Adrenal gland (tissue), 12 donors: ENCODE measurements around the gene PRKN. TPM values are rescaled to one million over a fixed set of nuclear protein-coding genes. Genes with fewer than 3 reads are reported as not detected.

Experiments
- DNase-seq, 7 donors: peaks; one replicate each; pipeline ENCODE4 v3.0.0-alpha.2; 2019 to 2020
- H3K27ac ChIP-seq, 5 donors: fragments of 200-600 bp; sonication (generic) in 4 of 5; 1 replicate in 3 of 5; 2 replicates in 2 of 5; pipeline versions ENCODE4 v1.5.1 to v1.8.0; 2016 to 2020; ENCODE audit warnings: mild to moderate bottlenecking in 1 of 5
- H3K27me3 ChIP-seq: fragments of 200-600 bp; 2 replicates; pipeline ENCODE4 v1.8.0; 2021
- H3K36me3 ChIP-seq, 2 donors: fragments of 200-600 bp; replicated peaks in 1 of 2; 1 replicate in 1 of 2; 2 replicates in 1 of 2; pipeline versions ENCODE4 v1.5.1 to v1.8.0; 2018 to 2022
- H3K4me1 ChIP-seq, 2 donors: fragments of 200-600 bp; replicated peaks in 1 of 2; 1 replicate in 1 of 2; 2 replicates in 1 of 2; pipeline versions ENCODE4 v1.5.1 to v1.8.0; 2018 to 2021
- H3K4me3 ChIP-seq, 4 donors: fragments of 200-600 bp; sonication (generic) in 3 of 4; one replicate each; pipeline ENCODE4 v1.5.1; 2016 to 2018
- H3K9me3 ChIP-seq, 3 donors: fragments of 200-600 bp; sonication (generic) in 1 of 3; replicated peaks in 1 of 3; 1 replicate in 2 of 3; 2 replicates in 1 of 3; pipeline versions ENCODE4 v1.5.1 to v1.8.0; 2016 to 2021
- POLR2A ChIP-seq, 2 donors: fragments of 450-650 bp; IDR thresholded peaks; one replicate each; pipeline ENCODE4 v1.6.1; 2017; ENCODE audit warnings: antibody characterized with exemption in 2 of 2, mild to moderate bottlenecking in 2 of 2, moderate library complexity in 1 of 2
- WGBS, 4 donors: extraction: QIAGEN DNeasy Blood & Tissue Kit in 2 of 4; methylation state at CpG; one replicate each; pipeline versions ENCODE4 v1.1.5 to v1.1.7; 2013 to 2017; 5-methylcytosine and 5-hydroxymethylcytosine counted together
- intact Hi-C, 2 donors: fragments of 100-400 bp; cut with DNase I; formaldehyde crosslinking; loops; one replicate each; pipeline versions ENCODE4 v1.14.1 to v1.15.0; 2022 to 2023
- polyA plus RNA-seq, 3 donors: library from polyadenylated mRNA; stranded (reverse); fragments of 200-250 nt in 2 of 3; fragments of 350-450 nt in 1 of 3; fragmentation: Illumina TruSeq in 1 of 3; extraction: RNeasy Lipid Tissue Mini Kit (QIAGEN cat#74804) in 1 of 3; gene quantifications; one replicate each; pipeline ENCODE4 v1.2.3, GENCODE V29; 2013 to 2014
- total RNA-seq, 9 donors: library from RNA; depleted of rRNA in 4 of 9; stranded (reverse); fragments of >200 nt in 4 of 9; fragments of 120-200 nt in 1 of 9; fragmentation: NEBNext Ultra II Directional in 1 of 9; extraction: Animal tissue kit (Norgen Biotek cat#: 25700) in 1 of 9; gene quantifications; one replicate each; pipeline versions ENCODE4 v1.1.0 to v1.2.4, GENCODE V29; 2013 to 2023
- TF ChIP-seq, protein P1 (sequence below), 6 experiments: fragments of 450-650 bp in 4 of 6; fragments of 200-600 bp in 2 of 6; sonication (generic) in 1 of 6; IDR thresholded peaks; 1 replicate in 5 of 6; 2 replicates in 1 of 6; pipeline versions ENCODE4 v1.5.1 to v1.8.0; 2016 to 2021; ENCODE audit warnings: antibody characterized with exemption in 6 of 6, mild to moderate bottlenecking in 2 of 6, moderate library complexity in 1 of 6
- donor health status: healthy with polysubstance abuse.
- donor health status: Bipolar disorder and iron deficiency.
- donor health status: DM: yes; HTN: yes; CAD: no.
- donor health status: DM: no; HTN: no; CAD: no.
- donor health status: DM: no; HTN: no; CAD: no.
- donor health status: DM: yes; HTN: yes; CAD: no.

PRKN gene
- total and polyA plus RNA-seq, 12 donors, result 1.9 to 159 (median 13.3) TPM

- intact Hi-C loops, result no loop called here
- H3K36me3 ChIP-seq, result no peaks in the 10 kb centered on the region
- no peak overlapping the region for H3K27ac ChIP-seq
- TF ChIP-seq POLR2A (IDR thresholded peaks at IDR 0.05), result no peak
- TF ChIP-seq, protein P1, sequence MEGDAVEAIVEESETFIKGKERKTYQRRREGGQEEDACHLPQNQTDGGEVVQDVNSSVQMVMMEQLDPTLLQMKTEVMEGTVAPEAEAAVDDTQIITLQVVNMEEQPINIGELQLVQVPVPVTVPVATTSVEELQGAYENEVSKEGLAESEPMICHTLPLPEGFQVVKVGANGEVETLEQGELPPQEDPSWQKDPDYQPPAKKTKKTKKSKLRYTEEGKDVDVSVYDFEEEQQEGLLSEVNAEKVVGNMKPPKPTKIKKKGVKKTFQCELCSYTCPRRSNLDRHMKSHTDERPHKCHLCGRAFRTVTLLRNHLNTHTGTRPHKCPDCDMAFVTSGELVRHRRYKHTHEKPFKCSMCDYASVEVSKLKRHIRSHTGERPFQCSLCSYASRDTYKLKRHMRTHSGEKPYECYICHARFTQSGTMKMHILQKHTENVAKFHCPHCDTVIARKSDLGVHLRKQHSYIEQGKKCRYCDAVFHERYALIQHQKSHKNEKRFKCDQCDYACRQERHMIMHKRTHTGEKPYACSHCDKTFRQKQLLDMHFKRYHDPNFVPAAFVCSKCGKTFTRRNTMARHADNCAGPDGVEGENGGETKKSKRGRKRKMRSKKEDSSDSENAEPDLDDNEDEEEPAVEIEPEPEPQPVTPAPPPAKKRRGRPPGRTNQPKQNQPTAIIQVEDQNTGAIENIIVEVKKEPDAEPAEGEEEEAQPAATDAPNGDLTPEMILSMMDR (IDR thresholded peaks at IDR 0.05), result no peak
- 64 to 77% (median 72%) methylated on average over 4 of the region's 4 CpGs for WGBS, 4 donors
- H3K27me3 ChIP-seq, result no peaks in the 10 kb centered on the region
- H3K9me3 ChIP-seq, result no peaks in the 10 kb centered on the region
- no peak for DNase-seq
- no peak overlapping the region for H3K4me3 ChIP-seq
- H3K4me1 ChIP-seq, result no peaks in the 10 kb centered on the region
Observed at GRCh38 chr6:161542346-161542980, 1185.1 kb downstream of the PRKN start.

GRCh38 chr6:161540532-161540931 lies 1187.0 kb downstream of the PRKN start:
- no peak overlapping the region for H3K4me3 ChIP-seq
- DNase-seq, result no peak
- H3K4me1 ChIP-seq, result no peaks in the 10 kb centered on the region
- no peaks in the 10 kb centered on the region for H3K27me3 ChIP-seq
- H3K27ac ChIP-seq, result no peak overlapping the region
- intact Hi-C loops, result no loop called here
- H3K36me3 ChIP-seq, result no peaks in the 10 kb centered on the region
- TF ChIP-seq, protein P1 (IDR thresholded peaks at IDR 0.05), result no peak
- TF ChIP-seq POLR2A (IDR thresholded peaks at IDR 0.05), result no peak
- 86 to 93% (median 87%) methylated on average over 1 of the region's 1 CpG for WGBS, 4 donors
- no peaks in the 10 kb centered on the region for H3K9me3 ChIP-seq

DNA sequence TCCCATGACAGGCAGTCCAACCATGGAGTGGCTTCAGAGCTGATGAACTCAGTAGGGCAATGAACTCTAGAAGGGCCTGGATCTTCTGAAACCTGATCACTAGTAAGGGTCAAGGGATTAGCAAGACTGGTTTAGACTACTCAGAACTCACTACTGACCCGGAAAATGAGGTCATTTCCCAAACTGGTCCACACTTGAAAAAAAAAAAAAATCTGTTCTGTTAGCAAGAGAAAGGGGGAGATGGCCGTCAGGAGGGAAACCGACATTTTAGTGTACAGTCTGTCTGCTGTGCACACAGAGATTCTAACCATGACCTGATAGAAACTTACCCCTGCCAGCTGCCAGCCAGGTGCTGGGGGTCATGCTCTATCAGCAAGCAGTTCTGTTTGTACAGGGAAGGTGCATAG lies 1191.3 kb downstream of the PRKN start:
- H3K4me1 ChIP-seq, result no peaks in the 10 kb centered on the region

GRCh38 chr6:161534264-161534873 lies 1193.2 kb downstream of the PRKN start:
- 88 to 95% (median 91%) methylated on average over 10 to 13 of the region's 13 CpGs for WGBS, 4 donors
- Histone ChIP-seq H3K4me1 (no peaks in the 10 kb centered on the region), H3K36me3 (no peaks in the 10 kb centered on the region), H3K9me3 (no peaks in the 10 kb centered on the region), H3K27ac (no peak overlapping the region), H3K4me3 (no peak overlapping the region), H3K27me3 (no peaks in the 10 kb centered on the region)
- DNase-seq, result no peak
- intact Hi-C loops, result no loop called here
- TF ChIP-seq POLR2A (IDR thresholded peaks at IDR 0.05), result no peak

More for the DNA sequence above, 1191.3 kb downstream of the PRKN start:
- intact Hi-C loops, result no loop called here
- 74 to 87% (median 75%) methylated on average over 3 of the region's 3 CpGs for WGBS, 4 donors
- Histone ChIP-seq H3K27ac (no peak overlapping the region), H3K4me3 (no peak overlapping the region), H3K36me3 (no peaks in the 10 kb centered on the region), H3K9me3 (no peaks in the 10 kb centered on the region), H3K27me3 (no peaks in the 10 kb centered on the region)
- no peak for DNase-seq
- no peak for TF ChIP-seq POLR2A (IDR thresholded peaks at IDR 0.05)
- TF ChIP-seq, protein P1 (IDR thresholded peaks at IDR 0.05), result no peak

- H3K27ac ChIP-seq, result no peak overlapping the region
- no peaks in the 10 kb centered on the region for H3K4me1 ChIP-seq
- no peaks in the 10 kb centered on the region for H3K36me3 ChIP-seq
- TF ChIP-seq, protein P1 (IDR thresholded peaks at IDR 0.05), result no peak
- no peak for TF ChIP-seq POLR2A (IDR thresholded peaks at IDR 0.05)
- intact Hi-C loops, result no loop called here
- 85 to 93% (median 87%) methylated on average over 9 of the region's 9 CpGs for WGBS, 4 donors
- H3K4me3 ChIP-seq, result no peak overlapping the region
- no peak for DNase-seq
- no peaks in the 10 kb centered on the region for H3K9me3 ChIP-seq
- no peaks in the 10 kb centered on the region for H3K27me3 ChIP-seq
Observed at GRCh38 chr6:161533266-161533665, 1194.3 kb downstream of the PRKN start.
